Astrocyte of the spinal cord (primary cell): ENCODE measurements around the gene ARHGEF10L.

Experiments used
- DNase-seq: peaks from one replicate; pipeline ENCODE4 v3.0.0; 2011; ENCODE audit warnings: low read depth, low spot score
- H3K4me3 ChIP-seq: 2 replicates; pipeline ENCODE4 v1.5.1; 2011; ENCODE audit warnings: low read depth, mild to moderate bottlenecking, low read length, moderate library complexity
- in situ Hi-C: cut with HindIII; loops from 2 replicates; pipeline ENCODE4 v1.10.0; 2017; ENCODE audit warnings: low sequenced_read_pairs
- TF ChIP-seq, protein P1 (sequence below): IDR thresholded peaks from 2 replicates; pipeline ENCODE4 v1.5.1; 2012; ENCODE audit warnings: low read depth, mild to moderate bottlenecking, low read length, inconsistent platforms

The ARHGEF10L gene

GRCh38 chr1:17514776-17515175 lies 24.7 kb upstream of the ARHGEF10L start:
- no peak for DNase-seq
- in situ Hi-C loops = no loop called here
- TF ChIP-seq, protein P1, sequence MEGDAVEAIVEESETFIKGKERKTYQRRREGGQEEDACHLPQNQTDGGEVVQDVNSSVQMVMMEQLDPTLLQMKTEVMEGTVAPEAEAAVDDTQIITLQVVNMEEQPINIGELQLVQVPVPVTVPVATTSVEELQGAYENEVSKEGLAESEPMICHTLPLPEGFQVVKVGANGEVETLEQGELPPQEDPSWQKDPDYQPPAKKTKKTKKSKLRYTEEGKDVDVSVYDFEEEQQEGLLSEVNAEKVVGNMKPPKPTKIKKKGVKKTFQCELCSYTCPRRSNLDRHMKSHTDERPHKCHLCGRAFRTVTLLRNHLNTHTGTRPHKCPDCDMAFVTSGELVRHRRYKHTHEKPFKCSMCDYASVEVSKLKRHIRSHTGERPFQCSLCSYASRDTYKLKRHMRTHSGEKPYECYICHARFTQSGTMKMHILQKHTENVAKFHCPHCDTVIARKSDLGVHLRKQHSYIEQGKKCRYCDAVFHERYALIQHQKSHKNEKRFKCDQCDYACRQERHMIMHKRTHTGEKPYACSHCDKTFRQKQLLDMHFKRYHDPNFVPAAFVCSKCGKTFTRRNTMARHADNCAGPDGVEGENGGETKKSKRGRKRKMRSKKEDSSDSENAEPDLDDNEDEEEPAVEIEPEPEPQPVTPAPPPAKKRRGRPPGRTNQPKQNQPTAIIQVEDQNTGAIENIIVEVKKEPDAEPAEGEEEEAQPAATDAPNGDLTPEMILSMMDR = no peak
- no peak overlapping the region for H3K4me3 ChIP-seq

GRCh38 chr1:17515902-17516301 lies 23.6 kb upstream of the ARHGEF10L start:
- in situ Hi-C loops = no loop called here
- DNase-seq = no peak
- TF ChIP-seq, protein P1 = no peak
- no peak overlapping the region for H3K4me3 ChIP-seq

GRCh38 chr1:17516303-17517214 lies 22.9 kb upstream of the ARHGEF10L start:
- in situ Hi-C loops = no loop called here
- DNase-seq = no peak
- TF ChIP-seq, protein P1 = no peak
- H3K4me3 ChIP-seq = no peak overlapping the region

GRCh38 chr1:17520041-17520440 lies 19.5 kb upstream of the ARHGEF10L start:
- TF ChIP-seq, protein P1 = no peak
- no peak overlapping the region for H3K4me3 ChIP-seq
- DNase-seq = no peak
- in situ Hi-C loops = no loop called here

- no peak overlapping the region for H3K4me3 ChIP-seq
- in situ Hi-C loops = no loop called here
These were observed 18.8 kb upstream of the ARHGEF10L start for GRCh38 chr1:17520473-17521319.

More at GRCh38 chr1:17520473-17521319, 18.8 kb upstream of the ARHGEF10L start:
- no peak for DNase-seq
- TF ChIP-seq, protein P1 = no peak
